GM12892 (cell line): ENCODE results near the gene IL22RA1.

Experiments
- POLR2A ChIP-seq: IDR thresholded peaks from 2 replicates; pipeline ENCODE4 v1.6.1; 2011; ENCODE audit warnings: low read depth, low read length, control low read depth
- POLR2AphosphoS5 ChIP-seq: IDR thresholded peaks from 2 replicates; pipeline ENCODE4 v1.6.1; 2011; ENCODE audit warnings: low read depth, low read length, control low read depth
- TAF1 ChIP-seq: IDR thresholded peaks from 2 replicates; pipeline ENCODE4 v1.6.1; 2011; ENCODE audit warnings: low read depth, mild to moderate bottlenecking, control low read depth, low read length, borderline replicate concordance

- TF ChIP-seq TAF1 (no peak), POLR2AphosphoS5 (no peak), POLR2A (no peak)
Observed at GRCh38 chr1:24156542-24157260, 13.8 kb upstream of the IL22RA1 start.
